AG04449 (cell line): ENCODE results near the gene GBX1.

ENCODE experiments used
- CTCF ChIA-PET: fragments of 350-600 bp; formaldehyde crosslinking; extraction: SDS; loops from one replicate; lab custom pipeline; 2021; ENCODE audit warnings: antibody characterized with exemption; lab: Yijun Ruan, JAX
- POLR2A ChIA-PET: fragments of 400-600, 350-600 bp; formaldehyde crosslinking; extraction: SDS; loops from one replicate; lab custom pipeline; 2020; ENCODE audit warnings: antibody characterized with exemption, inconsistent platforms; lab: Yijun Ruan, JAX
- DNase-seq: peaks from one replicate; pipeline ENCODE4 v3.0.0-alpha.2; 2010; ENCODE audit warnings: low read depth, low spot score
- H3K4me3 ChIP-seq: 2 replicates; pipeline ENCODE4 v1.5.1; 2011; ENCODE audit warnings: low read depth, mild to moderate bottlenecking, control low read depth, low read length
- CTCF ChIP-seq: IDR thresholded peaks from one replicate; pipeline ENCODE4 v1.5.1; 2011; ENCODE audit warnings: mild to moderate bottlenecking, moderate library complexity, low read length, control low read depth, inconsistent platforms; ENCODE audit not compliant: insufficient read depth; ENCODE audit errors: missing control alignments

GBX1 gene

GRCh38 chr7:151178831-151179230 lies 11.3 kb upstream of the GBX1 start:
- no peak overlapping the region for H3K4me3 ChIP-seq
- DNase-seq: no peak
- POLR2A ChIA-PET: interaction anchor here (0.8 kb wide), 1 partner anchor 48 kb away, joined by 4 read pairs; the partner anchor contains the start of gene ABCF2
- TF ChIP-seq CTCF: no peak
- CTCF ChIA-PET: interaction anchor here (0.7 to 5.4 kb wide), 4 partner anchors 9 to 216 kb away, joined by 4 to 32 read pairs (median 8); partner anchors contain the start of gene GBX1

GRCh38 chr7:151178236-151178635 lies 10.7 kb upstream of the GBX1 start:
- POLR2A ChIA-PET: no interaction called here
- CTCF ChIA-PET: interaction anchor here (1.2 to 5.4 kb wide), 4 partner anchors 9 to 215 kb away, joined by 3 to 32 read pairs (median 14); partner anchors contain the start of gene GBX1
- TF ChIP-seq CTCF: no peak
- no peak for DNase-seq
- H3K4me3 ChIP-seq: no peak overlapping the region

GRCh38 chr7:151177310-151177709 lies 9.8 kb upstream of the GBX1 start:
- ChIA-PET CTCF (interaction anchor here (0.9 to 5.4 kb wide), 9 partner anchors 8 to 279 kb away, joined by 3 to 32 read pairs (median 4); partner anchors contain the start of genes ASB10 and GBX1), POLR2A (no interaction called here)
- no peak for DNase-seq
- no peak overlapping the region for H3K4me3 ChIP-seq
- TF ChIP-seq CTCF: no peak

- ChIA-PET CTCF (interaction anchor here (1.2 to 5.4 kb wide), 6 partner anchors 7 to 213 kb away, joined by 3 to 32 read pairs (median 6); partner anchors contain the start of genes ASB10 and GBX1), POLR2A (no interaction called here)
- no peak overlapping the region for H3K4me3 ChIP-seq
- DNase-seq: no peak
- no peak for TF ChIP-seq CTCF
Measured at GRCh38 chr7:151176401-151176800, 8.9 kb upstream of the GBX1 start.

- DNase-seq: no peak
- ChIA-PET CTCF (interaction anchor here (1.1 to 4.2 kb wide), 6 partner anchors 9 to 213 kb away, joined by 4 to 19 read pairs (median 6); partner anchors contain the start of gene ASB10), POLR2A (no interaction called here)
- no peak overlapping the region for H3K4me3 ChIP-seq
- TF ChIP-seq CTCF: no peak
Measured at GRCh38 chr7:151175793-151176311, 8.4 kb upstream of the GBX1 start.

- H3K4me3 ChIP-seq: no peak overlapping the region
- no peak for TF ChIP-seq CTCF
- POLR2A ChIA-PET: no interaction called here
- CTCF ChIA-PET: interaction anchor here (1.0 to 4.2 kb wide), 7 partner anchors 8 to 113 kb away, joined by 3 to 19 read pairs (median 4); no protein-coding TSS in a partner anchor
- DNase-seq: no peak
Measured at GRCh38 chr7:151175047-151175792, 7.7 kb upstream of the GBX1 start.
